Tibial nerve (tissue), 4 donors: ENCODE measurements around the gene ETV6. TPM values are rescaled to one million over a fixed set of nuclear protein-coding genes. Genes with fewer than 3 reads are reported as not detected.

Source experiments
- DNase-seq, 2 donors: peaks; one replicate each; pipeline ENCODE4 v3.0.0-alpha.2; 2019; ENCODE audit warnings: low spot score in 2 of 2
- H3K27ac ChIP-seq, 4 donors: fragments of 200-600 bp; sonication (generic) in 3 of 4; one replicate each; pipeline ENCODE4 v1.5.1; 2017 to 2019; ENCODE audit warnings: mild to moderate bottlenecking in 1 of 4
- H3K27me3 ChIP-seq, 2 donors: fragments of 200-600 bp; sonication (generic) in 1 of 2; one replicate each; pipeline versions ENCODE4 v1.5.1 to v1.6.0; 2017 to 2019
- H3K36me3 ChIP-seq, 3 donors: fragments of 200-600 bp; sonication (generic); one replicate each; pipeline ENCODE4 v1.5.1; 2018 to 2019
- H3K4me1 ChIP-seq, 4 donors: fragments of 200-600 bp; sonication (generic) in 3 of 4; one replicate each; pipeline ENCODE4 v1.5.1; 2017 to 2019
- H3K4me3 ChIP-seq, 4 donors: fragments of 200-600 bp; sonication (generic) in 3 of 4; one replicate each; pipeline ENCODE4 v1.5.1; 2017 to 2019; ENCODE audit warnings: mild to moderate bottlenecking in 1 of 4, moderate library complexity in 1 of 4
- H3K9me3 ChIP-seq, 4 donors: fragments of 200-600 bp; sonication (generic) in 3 of 4; one replicate each; pipeline ENCODE4 v1.5.1; 2017 to 2019
- CTCF ChIP-seq, 5 experiments: fragments of 200-600 bp in 3 of 5; fragments of 450-650 bp in 2 of 5; sonication (generic) in 3 of 5; IDR thresholded peaks; one replicate each; pipeline ENCODE4 v1.5.1; 2016 to 2019; ENCODE audit warnings: antibody characterized with exemption in 5 of 5, mild to moderate bottlenecking in 3 of 5, moderate library complexity in 2 of 5
- EP300 ChIP-seq, 2 donors: sonication (generic); formaldehyde crosslinking; IDR thresholded peaks; one replicate each; pipeline ENCODE4 v1.6.1; 2017; ENCODE audit warnings: antibody characterized with exemption in 2 of 2, mild to moderate bottlenecking in 1 of 2
- POLR2A ChIP-seq, 2 donors: fragments of 450-650 bp; IDR thresholded peaks; one replicate each; pipeline ENCODE4 v1.6.1; 2017; ENCODE audit warnings: antibody characterized with exemption in 2 of 2, mild to moderate bottlenecking in 2 of 2, moderate library complexity in 2 of 2
- WGBS, 2 donors: methylation state at CpG; one replicate each; pipeline ENCODE4 v1.1.5; 2018; 5-methylcytosine and 5-hydroxymethylcytosine counted together
- total RNA-seq, 4 donors: library from RNA; depleted of rRNA; stranded (reverse); fragments of >200 nt; gene quantifications; one replicate each; pipeline ENCODE4 v1.1.0, GENCODE V29; 2016

The ETV6 gene
- total RNA-seq, 4 donors from 2014 or later = 6.7 to 14.1 (median 8.3) TPM

- Histone ChIP-seq H3K27me3 (no peaks in the 10 kb centered on the region), H3K9me3 (no peaks in the 10 kb centered on the region), H3K36me3 (peaks cover 0 to 13% (median 0%) of the 10 kb centered on the region in 3 donors), H3K4me1 (peaks cover 0 to 48% (median 25%) of the 10 kb centered on the region in 4 donors), H3K4me3 (no peak overlapping the region), H3K27ac (peak overlapping the region in 3 of 4 donors; percentile 71 to 74 (median 74))
- no peak for TF ChIP-seq CTCF (IDR thresholded peaks at IDR 0.05)
- TF ChIP-seq POLR2A (IDR thresholded peaks at IDR 0.05) = no peak
- TF ChIP-seq EP300 (IDR thresholded peaks at IDR 0.05) = no peak
- WGBS, 2 donors = 96 to 98% methylated on average over 6 of the region's 6 CpGs
- no peak for DNase-seq
These were observed 108.1 kb downstream of the ETV6 start for GRCh38 chr12:11757531-11757930.

GRCh38 chr12:11758087-11758486, 108.6 kb downstream of the ETV6 start:
- 84 to 90% methylated on average over 4 of the region's 4 CpGs for whole genome bisulfite sequencing, 2 donors
- peaks cover 0 to 10% (median 0%) of the 10 kb centered on the region in 3 donors for H3K36me3 ChIP-seq
- no peaks in the 10 kb centered on the region for H3K27me3 ChIP-seq
- H3K4me3 ChIP-seq = no peak overlapping the region
- TF ChIP-seq CTCF (IDR thresholded peaks at IDR 0.05) (no peak), EP300 (IDR thresholded peaks at IDR 0.05) (no peak), POLR2A (IDR thresholded peaks at IDR 0.05) (no peak)
- no peaks in the 10 kb centered on the region for H3K9me3 ChIP-seq
- DNase-seq = no peak
- H3K4me1 ChIP-seq = peaks cover 0 to 54% (median 30%) of the 10 kb centered on the region in 4 donors
- peak overlapping the region; percentile 37 to 74 (median 72) for H3K27ac ChIP-seq

GRCh38 chr12:11758510-11759493, 109.3 kb downstream of the ETV6 start:
- no peak for TF ChIP-seq EP300 (IDR thresholded peaks at IDR 0.05)
- peaks cover 0 to 3% (median 0%) of the 10 kb centered on the region in 3 donors for H3K36me3 ChIP-seq
- 46 to 53% methylated on average over 14 of the region's 14 CpGs for WGBS, 2 donors
- H3K9me3 ChIP-seq = no peaks in the 10 kb centered on the region
- peak overlapping the region; percentile 37 to 74 (median 72) for H3K27ac ChIP-seq
- H3K4me3 ChIP-seq = no peak overlapping the region
- H3K27me3 ChIP-seq = no peaks in the 10 kb centered on the region
- peaks cover 0 to 61% (median 34%) of the 10 kb centered on the region in 4 donors for H3K4me1 ChIP-seq
- DNase-seq = no peak

GRCh38 chr12:11759494-11759878, 110.0 kb downstream of the ETV6 start:
- no peak for TF ChIP-seq CTCF (IDR thresholded peaks at IDR 0.05)
- no peak for TF ChIP-seq EP300 (IDR thresholded peaks at IDR 0.05)
- TF ChIP-seq POLR2A (IDR thresholded peaks at IDR 0.05) = no peak
- Histone ChIP-seq H3K27ac (peak overlapping the region in 3 of 4 donors; percentile 71 to 74 (median 74)), H3K9me3 (no peaks in the 10 kb centered on the region), H3K4me3 (no peak overlapping the region), H3K4me1 (peaks cover 0 to 68% (median 36%) of the 10 kb centered on the region in 4 donors), H3K27me3 (no peaks in the 10 kb centered on the region), H3K36me3 (no peaks in the 10 kb centered on the region)
- WGBS, 2 donors = 87 to 88% methylated on average over 5 of the region's 5 CpGs
- no peak for DNase-seq

GRCh38 chr12:11759899-11760298, 110.4 kb downstream of the ETV6 start:
- TF ChIP-seq POLR2A (IDR thresholded peaks at IDR 0.05) = no peak
- no peak for TF ChIP-seq EP300 (IDR thresholded peaks at IDR 0.05)
- TF ChIP-seq CTCF (IDR thresholded peaks at IDR 0.05) = no peak
- WGBS, 2 donors = 87 to 95% methylated on average over 3 of the region's 3 CpGs
- no peak for DNase-seq
- no peak overlapping the region for H3K4me3 ChIP-seq
- peak overlapping the region in 3 of 4 donors; percentile 1 to 74 (median 71) for H3K27ac ChIP-seq
- H3K36me3 ChIP-seq = no peaks in the 10 kb centered on the region
- peaks cover 0 to 67% (median 36%) of the 10 kb centered on the region in 4 donors for H3K4me1 ChIP-seq
- no peaks in the 10 kb centered on the region for H3K27me3 ChIP-seq
- no peaks in the 10 kb centered on the region for H3K9me3 ChIP-seq
